ENCODE measurements around the gene IGSF21. TPM values are rescaled to one million over a fixed set of nuclear protein-coding genes. Genes with fewer than 3 reads are reported as not detected.

The IGSF21 gene
- total and polyA plus RNA-seq, 4 experiments from 2014 or later, result not detected

DNA sequence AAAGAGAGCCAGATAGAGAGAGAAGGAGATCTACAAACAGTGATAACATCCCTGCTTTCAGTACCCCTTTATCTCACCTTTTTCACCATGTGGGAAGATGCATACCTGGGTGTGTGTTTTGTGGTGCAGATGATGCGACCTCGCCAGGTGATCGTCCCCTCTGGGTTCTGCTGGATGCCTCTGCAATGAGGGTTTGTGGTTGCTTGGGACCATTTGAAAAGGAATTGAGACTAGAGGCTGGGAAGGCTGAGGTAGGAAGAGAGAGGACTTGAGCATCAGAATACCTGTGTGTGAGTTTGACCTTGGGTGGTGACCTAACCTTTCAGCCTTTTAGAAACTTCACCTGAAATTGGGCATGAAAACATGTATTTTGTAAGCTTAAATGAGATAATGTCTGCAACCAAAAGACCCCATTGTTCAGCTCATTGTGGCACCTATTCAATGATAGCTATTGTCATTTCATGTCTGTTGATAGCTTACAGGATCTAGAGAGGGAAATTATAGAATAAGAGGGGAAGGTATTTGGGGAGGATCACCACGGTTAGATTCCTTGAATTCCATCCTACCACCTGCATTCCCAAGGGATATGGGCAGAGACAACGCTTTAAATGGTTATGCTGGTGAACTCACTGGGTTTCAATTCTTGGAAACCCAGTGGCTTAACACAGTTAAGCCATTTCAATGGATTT lies 125.7 kb downstream of the IGSF21 start:
- Mint-ChIP-seq H3K36me3 (peaks cover 0 to 3% of the 10 kb centered on the region in 2 donors), H3K27ac (no peak overlapping the region), H3K4me3 (no peak overlapping the region), H3K4me1 (no peaks in the 10 kb centered on the region), H3K27me3 (peaks cover 6 to 18% of the 10 kb centered on the region in 2 donors), H3K9me3 (peaks cover 0 to 43% (median 24%) of the 10 kb centered on the region in 8 donors)
- Histone ChIP-seq H3K4me3 (ENCODE audit: low read length in 2 of 2) (no peak overlapping the region), H3K9me3 (ENCODE audit: control insufficient read depth in 1 of 2, low read length in 2 of 2) (peaks cover 0 to 10% of the 10 kb centered on the region in 2 donors), H3K27ac (ENCODE audit: low read depth, low read length) (no peak overlapping the region), H3K4me1 (ENCODE audit: insufficient read depth, low read length) (no peaks in the 10 kb centered on the region), H3K36me3 (ENCODE audit: insufficient read depth, low read length) (no peaks in the 10 kb centered on the region), H3K27me3 (ENCODE audit: insufficient read depth, low read length) (no peaks in the 10 kb centered on the region)
- ChIA-PET CTCF (ENCODE audit: partially characterized antibody) (no interaction called here), POLR2A (ENCODE audit: partially characterized antibody) (no interaction called here)
- intact Hi-C loops (cut with micrococcal nuclease), result no loop called here
- no peak for DNase-seq

- ChIA-PET POLR2A (ENCODE audit: partially characterized antibody) (no interaction called here), CTCF (ENCODE audit: partially characterized antibody) (interaction anchor here (1.2 kb wide), 1 partner anchor 19 kb away, joined by 4 read pairs; no protein-coding TSS in a partner anchor)
- Histone ChIP-seq H3K27me3 (ENCODE audit: insufficient read depth, low read length) (no peaks in the 10 kb centered on the region), H3K36me3 (ENCODE audit: insufficient read depth, low read length) (no peaks in the 10 kb centered on the region), H3K4me3 (ENCODE audit: low read length in 2 of 2) (no peak overlapping the region), H3K27ac (ENCODE audit: low read depth, low read length) (no peak overlapping the region), H3K9me3 (ENCODE audit: control insufficient read depth in 1 of 2, low read length in 2 of 2) (peaks cover 0 to 10% of the 10 kb centered on the region in 2 donors), H3K4me1 (ENCODE audit: insufficient read depth, low read length) (no peaks in the 10 kb centered on the region)
- H3K9me3 Mint-ChIP-seq, result peaks cover 0 to 39% (median 22%) of the 10 kb centered on the region in 8 donors
- DNase-seq, result no peak
- H3K27ac Mint-ChIP-seq, result no peak overlapping the region
- peaks cover 4 to 16% of the 10 kb centered on the region in 2 donors for H3K27me3 Mint-ChIP-seq
- H3K4me3 Mint-ChIP-seq, result no peak overlapping the region
- no peaks in the 10 kb centered on the region for H3K4me1 Mint-ChIP-seq
- H3K36me3 Mint-ChIP-seq, result peaks cover 0 to 3% of the 10 kb centered on the region in 2 donors
- intact Hi-C loops (cut with micrococcal nuclease), result no loop called here
Observed at GRCh38 chr1:18234790-18235242, 127.2 kb downstream of the IGSF21 start.

- Mint-ChIP-seq H3K27me3 (peaks cover 1 to 12% of the 10 kb centered on the region in 2 donors), H3K4me3 (no peak overlapping the region), H3K36me3 (no peaks in the 10 kb centered on the region), H3K27ac (no peak overlapping the region), H3K9me3 (peaks cover 0 to 21% (median 8%) of the 10 kb centered on the region in 8 donors), H3K4me1 (no peaks in the 10 kb centered on the region)
- H3K27ac ChIP-seq (ENCODE audit: low read depth, low read length), result no peak overlapping the region
- H3K4me1 ChIP-seq (ENCODE audit: insufficient read depth, low read length), result no peaks in the 10 kb centered on the region
- DNase-seq, result no peak
- intact Hi-C loops (cut with micrococcal nuclease), result no loop called here
- no peaks in the 10 kb centered on the region for H3K27me3 ChIP-seq (ENCODE audit: insufficient read depth, low read length)
- H3K9me3 ChIP-seq (ENCODE audit: control insufficient read depth in 1 of 2, low read length in 2 of 2), result no peaks in the 10 kb centered on the region
- ChIA-PET CTCF (ENCODE audit: partially characterized antibody) (no interaction called here), POLR2A (ENCODE audit: partially characterized antibody) (no interaction called here)
- H3K4me3 ChIP-seq (ENCODE audit: low read length in 2 of 2), result no peak overlapping the region
- no peaks in the 10 kb centered on the region for H3K36me3 ChIP-seq (ENCODE audit: insufficient read depth, low read length)
Observed at GRCh38 chr1:18237371-18237770, 129.8 kb downstream of the IGSF21 start.

DNA sequence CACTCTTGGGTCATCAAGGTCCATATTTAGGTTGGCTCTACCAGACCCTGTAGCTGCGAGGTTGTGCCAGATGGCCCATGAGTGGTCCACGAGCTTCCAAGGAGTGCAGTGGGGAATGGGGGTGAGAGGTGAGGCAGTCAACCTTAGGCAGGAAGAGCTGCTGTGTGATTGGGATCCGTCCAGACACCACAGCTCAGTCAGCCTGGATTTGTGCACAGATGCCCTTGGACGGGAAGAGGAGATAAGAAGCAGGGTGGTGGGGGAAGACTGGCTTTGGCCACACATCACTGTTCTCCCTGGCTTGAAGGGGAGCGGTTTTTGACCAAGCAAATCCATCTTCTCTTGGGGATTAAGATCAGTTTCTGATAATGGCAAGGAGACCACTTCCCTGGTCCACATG lies 130.6 kb downstream of the IGSF21 start:
- CTCF ChIA-PET (ENCODE audit: partially characterized antibody), result no interaction called here
- no peaks in the 10 kb centered on the region for H3K4me1 ChIP-seq (ENCODE audit: insufficient read depth, low read length)
- no peak overlapping the region for H3K27ac ChIP-seq (ENCODE audit: low read depth, low read length)
- no peak overlapping the region for H3K4me3 ChIP-seq (ENCODE audit: low read length in 2 of 2)
- Mint-ChIP-seq H3K4me1 (no peaks in the 10 kb centered on the region), H3K36me3 (no peaks in the 10 kb centered on the region), H3K27ac (no peak overlapping the region), H3K27me3 (peaks cover 1 to 12% of the 10 kb centered on the region in 2 donors), H3K4me3 (no peak overlapping the region), H3K9me3 (peaks cover 0 to 16% (median 5%) of the 10 kb centered on the region in 8 donors)
- no peaks in the 10 kb centered on the region for H3K9me3 ChIP-seq (ENCODE audit: control insufficient read depth in 1 of 2, low read length in 2 of 2)
- no peak for DNase-seq
- intact Hi-C loops (cut with micrococcal nuclease), result no loop called here
- H3K27me3 ChIP-seq (ENCODE audit: insufficient read depth, low read length), result no peaks in the 10 kb centered on the region
- POLR2A ChIA-PET (ENCODE audit: partially characterized antibody), result no interaction called here
- no peaks in the 10 kb centered on the region for H3K36me3 ChIP-seq (ENCODE audit: insufficient read depth, low read length)

DNA sequence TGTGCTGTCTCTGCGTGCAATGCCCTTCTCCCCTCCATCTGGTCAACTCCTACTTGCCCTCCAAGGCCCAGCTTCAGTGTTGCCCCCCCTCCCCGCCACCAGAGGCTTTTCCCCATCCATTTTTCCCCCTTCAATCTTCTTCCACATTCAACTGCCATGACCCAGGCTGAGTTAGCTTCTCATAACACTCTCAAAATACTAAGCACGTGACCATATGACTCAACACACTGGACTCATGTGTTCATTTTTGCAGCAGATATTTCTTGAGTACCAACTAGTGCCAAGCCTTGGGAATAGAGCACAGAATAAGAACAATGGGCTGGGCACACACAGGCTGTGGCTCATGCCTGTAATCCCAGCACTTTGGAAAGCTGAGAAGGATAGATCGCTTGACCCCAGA lies 132.1 kb downstream of the IGSF21 start:
- ChIA-PET CTCF (ENCODE audit: partially characterized antibody) (no interaction called here), POLR2A (ENCODE audit: partially characterized antibody) (no interaction called here)
- intact Hi-C loops (cut with micrococcal nuclease), result no loop called here
- DNase-seq, result no peak
- Histone ChIP-seq H3K4me3 (ENCODE audit: low read length in 2 of 2) (no peak overlapping the region), H3K27ac (ENCODE audit: low read depth, low read length) (no peak overlapping the region), H3K4me1 (ENCODE audit: insufficient read depth, low read length) (no peaks in the 10 kb centered on the region), H3K9me3 (ENCODE audit: control insufficient read depth in 1 of 2, low read length in 2 of 2) (no peaks in the 10 kb centered on the region), H3K27me3 (ENCODE audit: insufficient read depth, low read length) (no peaks in the 10 kb centered on the region), H3K36me3 (ENCODE audit: insufficient read depth, low read length) (no peaks in the 10 kb centered on the region)
- H3K9me3 Mint-ChIP-seq, result peaks cover 0 to 13% (median 5%) of the 10 kb centered on the region in 8 donors
- H3K27ac Mint-ChIP-seq, result no peak overlapping the region
- H3K4me3 Mint-ChIP-seq, result no peak overlapping the region
- no peaks in the 10 kb centered on the region for H3K4me1 Mint-ChIP-seq
- H3K36me3 Mint-ChIP-seq, result no peaks in the 10 kb centered on the region
- peaks cover 1 to 12% of the 10 kb centered on the region in 2 donors for H3K27me3 Mint-ChIP-seq

DNA sequence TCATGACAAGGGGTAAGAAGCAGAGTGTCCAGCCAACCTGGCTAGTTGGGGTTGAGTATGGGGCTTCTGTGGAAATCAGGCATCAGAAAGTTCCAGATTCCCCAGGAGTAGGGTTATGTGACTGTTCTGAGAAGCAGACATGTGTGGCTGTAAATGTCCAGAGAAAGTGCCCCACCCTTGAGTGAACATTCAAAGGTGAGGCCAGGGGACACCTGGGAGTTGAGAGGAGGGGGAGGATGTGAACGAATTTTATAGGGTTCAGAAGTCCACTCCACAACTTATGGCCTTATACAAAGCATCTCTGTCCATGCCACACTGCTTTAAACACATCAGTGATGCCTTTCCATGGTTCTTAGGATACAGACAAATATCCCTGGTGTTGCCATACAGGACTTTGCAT lies 133.3 kb downstream of the IGSF21 start:
- no peak for DNase-seq
- H3K9me3 Mint-ChIP-seq, result peaks cover 0 to 4% (median 0%) of the 10 kb centered on the region in 8 donors
- H3K4me1 ChIP-seq (ENCODE audit: insufficient read depth, low read length), result no peaks in the 10 kb centered on the region
- intact Hi-C loops (cut with micrococcal nuclease), result no loop called here
- CTCF ChIA-PET (ENCODE audit: partially characterized antibody), result no interaction called here
- no peak overlapping the region for H3K4me3 ChIP-seq (ENCODE audit: low read length in 2 of 2)
- no peak overlapping the region for H3K4me3 Mint-ChIP-seq
- POLR2A ChIA-PET (ENCODE audit: partially characterized antibody), result no interaction called here
- H3K27me3 ChIP-seq (ENCODE audit: insufficient read depth, low read length), result no peaks in the 10 kb centered on the region
- no peaks in the 10 kb centered on the region for H3K4me1 Mint-ChIP-seq
- peaks cover 1 to 10% of the 10 kb centered on the region in 2 donors for H3K27me3 Mint-ChIP-seq
- no peaks in the 10 kb centered on the region for H3K9me3 ChIP-seq (ENCODE audit: control insufficient read depth in 1 of 2, low read length in 2 of 2)
- no peak overlapping the region for H3K27ac Mint-ChIP-seq
- no peaks in the 10 kb centered on the region for H3K36me3 ChIP-seq (ENCODE audit: insufficient read depth, low read length)
- no peak overlapping the region for H3K27ac ChIP-seq (ENCODE audit: low read depth, low read length)
- no peaks in the 10 kb centered on the region for H3K36me3 Mint-ChIP-seq

- DNase-seq, result no peak
- no peaks in the 10 kb centered on the region for H3K27me3 ChIP-seq (ENCODE audit: insufficient read depth, low read length)
- H3K4me3 Mint-ChIP-seq, result no peak overlapping the region
- peaks cover 0 to 2% (median 0%) of the 10 kb centered on the region in 8 donors for H3K9me3 Mint-ChIP-seq
- ChIA-PET CTCF (ENCODE audit: partially characterized antibody) (no interaction called here), POLR2A (ENCODE audit: partially characterized antibody) (no interaction called here)
- H3K27ac ChIP-seq (ENCODE audit: low read depth, low read length), result no peak overlapping the region
- H3K36me3 Mint-ChIP-seq, result no peaks in the 10 kb centered on the region
- H3K4me1 Mint-ChIP-seq, result no peaks in the 10 kb centered on the region
- H3K9me3 ChIP-seq (ENCODE audit: control insufficient read depth in 1 of 2, low read length in 2 of 2), result no peaks in the 10 kb centered on the region
- no peaks in the 10 kb centered on the region for H3K36me3 ChIP-seq (ENCODE audit: insufficient read depth, low read length)
- intact Hi-C loops (cut with micrococcal nuclease), result no loop called here
- H3K27me3 Mint-ChIP-seq, result peaks cover 1 to 10% of the 10 kb centered on the region in 2 donors
- no peak overlapping the region for H3K4me3 ChIP-seq (ENCODE audit: low read length in 2 of 2)
- H3K4me1 ChIP-seq (ENCODE audit: insufficient read depth, low read length), result no peaks in the 10 kb centered on the region
- H3K27ac Mint-ChIP-seq, result no peak overlapping the region
Observed at GRCh38 chr1:18241891-18242290, 134.3 kb downstream of the IGSF21 start.

Measured in CD4-positive, alpha-beta memory T cell (primary cell).